Ishikawa (cell line): Measurements from ENCODE around the gene NAT10.

ENCODE experiments used
- CEBPB ChIP-seq: IDR thresholded peaks from 2 replicates; pipeline ENCODE4 v1.6.1; 2012
- CREB1 ChIP-seq: IDR thresholded peaks from 2 replicates; pipeline ENCODE4 v1.6.1; 2012; ENCODE audit warnings: low read depth
- EGR1 ChIP-seq: IDR thresholded peaks from 2 replicates; pipeline ENCODE4 v1.6.1; 2012
- EP300 ChIP-seq: IDR thresholded peaks from 2 replicates; pipeline ENCODE4 v1.6.1; 2012; ENCODE audit warnings: borderline replicate concordance
- MAX ChIP-seq: IDR thresholded peaks from 2 replicates; pipeline ENCODE4 v1.6.1; 2012
- NFIC ChIP-seq: IDR thresholded peaks from 2 replicates; pipeline ENCODE4 v1.6.1; 2012
- RAD21 ChIP-seq: IDR thresholded peaks from 2 replicates; pipeline ENCODE4 v1.6.1; 2012; ENCODE audit warnings: low read depth
- REST ChIP-seq: IDR thresholded peaks from 2 replicates; pipeline ENCODE4 v1.6.1; 2012; ENCODE audit warnings: low read depth, mild to moderate bottlenecking
- TAF1 ChIP-seq: IDR thresholded peaks from 2 replicates; pipeline ENCODE4 v1.6.1; 2012; ENCODE audit warnings: low read depth, mild to moderate bottlenecking
- TCF12 ChIP-seq: IDR thresholded peaks from 2 replicates; pipeline ENCODE4 v1.6.1; 2012; ENCODE audit warnings: low read depth
- TEAD4 ChIP-seq: IDR thresholded peaks from 2 replicates; pipeline ENCODE4 v1.6.1; 2012
- YY1 ChIP-seq: IDR thresholded peaks from 2 replicates; pipeline ENCODE4 v1.6.1; 2012; ENCODE audit warnings: low read depth

- TF ChIP-seq NFIC (no peak), EGR1 (no peak), MAX (no peak), RAD21 (no peak), CREB1 (no peak), YY1 (no peak), EP300 (no peak), TAF1 (no peak), TCF12 (no peak), TEAD4 (no peak), REST (no peak), CEBPB (no peak)
These were observed 43.2 kb downstream of the NAT10 start for GRCh38 chr11:34148504-34149165.
